VCaP (cell line): ENCODE data around the gene AASDHPPT.

Source experiments
- H3K27ac ChIP-seq: fragments of 450-650 bp; 2 replicates; pipeline ENCODE4 v1.5.1; 2017
- TF ChIP-seq, protein P1 (sequence below): fragments of 450-650 bp; conservative IDR thresholded peaks from 2 replicates; pipeline ENCODE4 v1.5.1; 2017; ENCODE audit warnings: mild to moderate bottlenecking, moderate library complexity

AASDHPPT gene

DNA sequence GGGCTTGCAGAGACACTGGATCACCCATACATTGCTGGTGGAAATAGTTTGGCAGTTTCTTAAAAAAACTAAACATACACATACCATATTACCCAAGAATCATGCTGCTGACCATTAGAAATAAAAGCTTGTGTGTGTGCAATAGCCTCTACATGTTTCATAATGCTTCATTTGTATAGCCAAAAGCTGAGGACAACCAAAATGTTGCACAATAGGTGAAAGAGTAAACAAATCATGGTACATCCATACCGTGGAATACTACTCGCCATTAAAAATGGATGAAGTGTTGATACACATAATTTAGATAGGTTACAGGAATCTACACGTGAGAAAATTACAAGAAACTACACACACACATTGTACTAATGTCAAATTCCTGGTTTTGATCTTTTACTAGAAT, 6.9 kb upstream of the AASDHPPT start:
- TF ChIP-seq, protein P1, sequence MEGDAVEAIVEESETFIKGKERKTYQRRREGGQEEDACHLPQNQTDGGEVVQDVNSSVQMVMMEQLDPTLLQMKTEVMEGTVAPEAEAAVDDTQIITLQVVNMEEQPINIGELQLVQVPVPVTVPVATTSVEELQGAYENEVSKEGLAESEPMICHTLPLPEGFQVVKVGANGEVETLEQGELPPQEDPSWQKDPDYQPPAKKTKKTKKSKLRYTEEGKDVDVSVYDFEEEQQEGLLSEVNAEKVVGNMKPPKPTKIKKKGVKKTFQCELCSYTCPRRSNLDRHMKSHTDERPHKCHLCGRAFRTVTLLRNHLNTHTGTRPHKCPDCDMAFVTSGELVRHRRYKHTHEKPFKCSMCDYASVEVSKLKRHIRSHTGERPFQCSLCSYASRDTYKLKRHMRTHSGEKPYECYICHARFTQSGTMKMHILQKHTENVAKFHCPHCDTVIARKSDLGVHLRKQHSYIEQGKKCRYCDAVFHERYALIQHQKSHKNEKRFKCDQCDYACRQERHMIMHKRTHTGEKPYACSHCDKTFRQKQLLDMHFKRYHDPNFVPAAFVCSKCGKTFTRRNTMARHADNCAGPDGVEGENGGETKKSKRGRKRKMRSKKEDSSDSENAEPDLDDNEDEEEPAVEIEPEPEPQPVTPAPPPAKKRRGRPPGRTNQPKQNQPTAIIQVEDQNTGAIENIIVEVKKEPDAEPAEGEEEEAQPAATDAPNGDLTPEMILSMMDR, result no peak
- no peak overlapping the region for H3K27ac ChIP-seq

DNA sequence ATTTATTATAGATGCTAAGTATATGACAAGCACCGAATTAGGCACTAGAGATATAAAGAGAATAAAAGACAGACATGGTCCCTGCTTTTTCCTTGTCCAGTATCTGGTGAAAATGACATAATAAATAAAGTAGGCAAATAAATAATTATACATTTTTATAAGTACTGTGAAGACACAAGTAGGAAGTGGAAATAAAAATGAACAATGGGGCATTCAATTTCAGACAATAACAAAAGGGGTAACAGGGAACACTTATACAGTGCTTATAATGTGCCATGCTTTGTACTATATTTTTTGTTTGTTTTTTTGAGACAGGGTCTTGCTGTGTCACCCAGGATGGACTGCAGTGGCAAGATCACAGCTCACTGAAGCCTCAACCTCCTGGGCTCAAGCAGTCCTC, 4.7 kb upstream of the AASDHPPT start:
- H3K27ac ChIP-seq, result no peak overlapping the region
- TF ChIP-seq, protein P1, result no peak

DNA sequence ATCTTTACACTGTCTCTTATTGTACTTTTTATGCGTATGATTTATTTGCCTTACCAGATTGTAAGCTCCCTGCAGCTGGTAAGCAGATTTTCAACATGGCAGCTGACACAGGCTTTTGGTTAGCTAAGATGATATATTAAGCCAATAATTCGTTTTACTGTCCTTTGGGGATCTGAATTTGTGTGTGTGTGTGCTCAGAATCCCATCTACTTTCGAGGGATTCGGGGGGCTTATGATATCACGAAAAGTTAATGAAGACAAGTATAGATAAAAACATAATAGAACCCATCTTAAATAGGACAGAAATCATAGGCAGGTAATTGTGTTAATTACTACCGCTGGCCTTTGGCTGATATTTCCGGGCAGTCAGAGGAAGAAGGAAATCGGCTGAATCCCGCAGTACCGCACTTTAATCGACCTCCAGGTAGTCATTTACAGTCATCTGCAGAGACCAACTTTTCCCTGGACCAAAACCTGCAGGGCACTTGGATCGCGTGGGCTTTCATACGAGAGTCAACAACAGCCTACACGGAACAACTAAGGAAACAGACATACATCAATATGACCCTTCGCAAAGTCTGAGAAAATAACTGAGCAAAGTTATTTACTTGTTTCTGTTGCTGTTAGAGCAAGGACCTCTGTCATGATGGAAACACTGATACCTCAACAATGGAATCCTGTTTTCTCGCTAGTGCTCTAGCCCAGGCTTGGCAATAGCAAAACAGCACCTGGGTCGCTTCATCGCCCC, 1.1 kb upstream of the AASDHPPT start:
- peak overlapping the region; percentile 95 for H3K27ac ChIP-seq

DNA sequence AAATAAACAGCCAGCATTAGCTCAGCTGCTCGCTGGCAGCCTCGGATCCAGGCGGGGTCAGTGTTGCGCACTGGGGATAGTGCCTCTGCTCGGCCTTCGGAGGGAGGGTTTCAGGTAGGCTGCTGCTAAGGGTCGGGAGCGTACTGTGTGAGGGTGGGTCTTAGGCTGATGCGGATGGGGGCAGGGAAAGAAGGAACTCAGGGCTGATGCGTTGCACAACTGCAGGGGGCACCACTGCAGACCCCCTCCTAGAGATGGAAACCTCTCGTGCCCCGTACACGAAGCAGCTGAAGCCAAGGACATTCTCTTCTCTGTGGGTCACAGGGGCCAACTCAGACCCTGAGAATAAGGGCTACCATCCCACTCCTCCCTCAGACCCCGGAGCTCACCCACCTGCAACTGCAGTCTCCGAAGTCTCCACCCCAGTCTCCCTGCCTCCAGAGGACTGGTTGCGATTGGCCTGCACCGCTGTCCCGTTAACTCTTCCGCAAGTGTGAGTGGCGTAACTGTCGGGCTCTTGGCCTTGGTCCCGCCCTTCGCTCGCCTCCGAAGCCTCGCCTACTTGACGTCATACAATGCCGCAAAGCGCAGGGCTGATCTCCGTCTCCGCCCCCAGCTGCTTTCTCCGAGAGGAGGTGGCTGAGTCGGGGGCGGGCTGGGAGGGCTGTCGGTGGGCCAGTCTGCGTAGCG, 398 bp upstream of the AASDHPPT start, which contains the start of gene KBTBD3:
TSS of gene KBTBD3 (minus strand) at position 429 of the 690 bp plus-strand sequence. CDS start 18,250 bp downstream, outside the sequence.
- TF ChIP-seq, protein P1, result peak; percentile 73
- peak within 1 kb of the TSS; percentile 95 for H3K27ac ChIP-seq

More for the DNA sequence above, 1.1 kb upstream of the AASDHPPT start:
- TF ChIP-seq, protein P1, result no peak

DNA sequence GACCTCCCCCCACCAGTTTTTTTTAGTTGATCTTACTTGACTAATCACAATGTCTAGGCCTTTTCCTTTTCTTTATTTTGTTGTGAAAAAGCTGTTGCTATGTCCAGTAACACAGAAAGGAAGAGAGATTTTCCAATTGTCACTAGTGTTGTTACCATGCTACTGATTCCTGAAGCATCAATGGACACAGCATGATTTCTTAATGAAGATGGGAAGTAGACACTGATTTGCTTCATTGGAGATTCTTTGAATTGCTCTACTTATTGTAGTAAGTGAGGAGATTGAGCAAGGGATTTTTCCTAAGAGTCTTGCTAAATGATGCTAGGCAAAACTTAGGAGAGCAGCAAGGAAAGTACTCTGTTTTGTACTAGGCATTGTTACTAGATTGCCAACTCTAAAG, 4.6 kb downstream of the AASDHPPT start:
- H3K27ac ChIP-seq, result no peak overlapping the region
- TF ChIP-seq, protein P1, result no peak

DNA sequence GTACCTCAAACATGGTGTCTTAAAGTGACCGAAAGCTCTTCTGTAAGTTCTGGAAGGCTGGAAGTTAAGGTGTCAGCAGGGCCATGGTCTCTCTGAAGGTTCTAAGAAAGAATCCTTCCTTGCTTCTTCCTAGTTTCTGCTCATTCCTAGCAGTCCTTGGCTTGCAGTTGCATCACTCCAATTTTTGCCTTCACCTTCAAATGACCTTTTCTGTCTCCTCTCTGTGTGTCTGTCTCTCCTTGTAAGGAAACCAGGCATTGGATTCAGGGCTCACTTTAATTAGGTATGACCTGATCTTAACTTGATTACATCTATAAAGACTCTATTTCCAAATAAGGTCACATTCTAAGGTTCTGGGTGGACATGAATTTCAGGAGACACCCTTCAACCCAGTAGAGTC, 8.7 kb downstream of the AASDHPPT start:
- TF ChIP-seq, protein P1, result no peak
- no peak overlapping the region for H3K27ac ChIP-seq

DNA sequence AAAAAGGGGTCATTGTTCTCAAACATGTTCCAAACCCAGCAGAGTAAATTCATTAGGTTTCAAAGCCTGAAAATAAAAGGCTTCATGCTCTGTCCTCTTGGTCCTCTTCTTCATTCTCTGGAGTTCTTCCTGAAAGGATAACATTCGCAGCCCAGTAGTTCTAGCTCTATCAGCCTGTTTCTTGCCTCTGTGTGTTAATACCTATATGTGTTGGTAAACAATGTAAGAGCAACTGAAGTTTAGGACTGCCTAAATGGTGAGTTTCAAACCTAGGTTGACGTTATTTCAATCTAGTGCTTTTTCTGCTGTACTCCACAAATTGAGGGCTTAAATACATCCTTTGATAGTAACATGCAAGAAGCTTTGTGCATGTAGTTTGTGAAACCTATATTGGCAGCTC, 9.4 kb downstream of the AASDHPPT start:
- H3K27ac ChIP-seq, result no peak overlapping the region
- TF ChIP-seq, protein P1, result no peak
